Right lobe of liver (tissue), 4 donors: ENCODE data around the gene SEPTIN5.

ENCODE experiments used
- CTCF ChIP-seq, 4 donors: fragments of 200-600 bp in 3 of 4; fragments of 450-650 bp in 1 of 4; IDR thresholded peaks; one replicate each; pipeline versions ENCODE4 v1.5.1 to v1.8.0; 2016 to 2022; ENCODE audit warnings: antibody characterized with exemption in 4 of 4, mild to moderate bottlenecking in 2 of 4
- POLR2A ChIP-seq: fragments of 450-650 bp; IDR thresholded peaks from one replicate; pipeline ENCODE4 v1.6.1; 2017; ENCODE audit warnings: antibody characterized with exemption, mild to moderate bottlenecking
- donor health status: DM: no; HTN: no; CAD: no.
- donor health status: DM: no; HTN: no; CAD: no.
- donor health status: DM: no; HTN: yes; CAD: no.

DNA sequence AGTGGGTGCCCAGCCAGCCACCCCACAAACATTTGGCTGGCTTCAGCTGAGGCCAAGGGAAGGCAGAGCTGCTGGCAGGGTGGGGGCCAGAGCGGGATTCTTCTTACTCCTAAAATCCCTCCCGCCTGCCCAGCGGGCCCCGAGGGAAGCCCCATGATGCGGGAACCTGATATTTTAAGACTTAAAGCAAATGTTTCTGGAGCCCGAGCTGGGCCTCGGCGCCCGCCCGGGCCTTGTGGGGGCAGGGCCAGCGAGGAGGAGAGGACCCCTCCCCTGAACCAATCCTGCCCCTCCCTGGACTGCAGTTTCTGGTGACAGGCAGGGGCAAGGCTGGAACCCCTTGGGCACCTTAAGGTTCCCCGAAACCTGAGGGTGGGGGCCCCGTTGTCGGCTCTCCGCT lies 26.3 kb downstream of the SEPTIN5 start:
- TF ChIP-seq CTCF (IDR thresholded peaks at IDR 0.05) (no peak), POLR2A (no peak)
